ENCODE results near the gene GPR179. TPM values are rescaled to one million over a fixed set of nuclear protein-coding genes. Genes with fewer than 3 reads are reported as not detected.

Gene GPR179
- total RNA-seq, 4 donors from 2014 or later = 0.25 TPM; not detected in 3

GRCh38 chr17:38339891-38340290, 3.9 kb downstream of the GPR179 start:
- TF ChIP-seq CTCF (IDR thresholded peaks at IDR 0.05) = no peak
- TF ChIP-seq POLR2A (IDR thresholded peaks at IDR 0.05) = no peak
- intact Hi-C loops (cut with DNase I; ENCODE audit: low total_unique reads) = no loop called here
- DNase-seq (ENCODE audit: low spot score in 2 of 2) = no peak
- no peak overlapping the region for H3K4me3 ChIP-seq (ENCODE audit: low read depth, poor library complexity, severe bottlenecking)

GRCh38 chr17:38338535-38338934, 5.2 kb downstream of the GPR179 start:
- intact Hi-C loops (cut with DNase I; ENCODE audit: low total_unique reads) = no loop called here
- WGBS, 2 donors = 90 to 95% methylated on average over 3 to 4 of the region's 4 CpGs
- no peak for DNase-seq (ENCODE audit: low spot score in 2 of 2)
- TF ChIP-seq POLR2A (IDR thresholded peaks at IDR 0.05) = no peak
- TF ChIP-seq CTCF (IDR thresholded peaks at IDR 0.05) = no peak
- no peak overlapping the region for H3K4me3 ChIP-seq (ENCODE audit: low read depth, poor library complexity, severe bottlenecking)

- TF ChIP-seq POLR2A (IDR thresholded peaks at IDR 0.05) = no peak
- TF ChIP-seq CTCF (IDR thresholded peaks at IDR 0.05) = no peak
- DNase-seq (ENCODE audit: low spot score in 2 of 2) = no peak
- intact Hi-C loops (cut with DNase I; ENCODE audit: low total_unique reads) = no loop called here
- H3K4me3 ChIP-seq (ENCODE audit: low read depth, poor library complexity, severe bottlenecking) = no peak overlapping the region
- 75 to 83% methylated on average over 5 of the region's 5 CpGs for WGBS, 2 donors
These were observed 5.7 kb downstream of the GPR179 start for GRCh38 chr17:38338053-38338452.

- DNase-seq (ENCODE audit: low spot score in 2 of 2) = no peak
- TF ChIP-seq POLR2A (IDR thresholded peaks at IDR 0.05) (no peak), CTCF (IDR thresholded peaks at IDR 0.05) (no peak)
- no peak overlapping the region for H3K4me3 ChIP-seq (ENCODE audit: low read depth, poor library complexity, severe bottlenecking)
- WGBS, 2 donors = 90 to 92% methylated on average over 6 to 11 of the region's 11 CpGs
- intact Hi-C loops (cut with DNase I; ENCODE audit: low total_unique reads) = no loop called here
These were observed 6.9 kb downstream of the GPR179 start for GRCh38 chr17:38336838-38337237.

- WGBS, 2 donors = 82 to 85% methylated on average over 27 to 30 of the region's 30 CpGs
- TF ChIP-seq POLR2A (IDR thresholded peaks at IDR 0.05) (no peak), CTCF (IDR thresholded peaks at IDR 0.05) (no peak)
These were observed 9.0 kb downstream of the GPR179 start for GRCh38 chr17:38334480-38335364.

More at GRCh38 chr17:38334480-38335364, 9.0 kb downstream of the GPR179 start:
- intact Hi-C loops (cut with DNase I; ENCODE audit: low total_unique reads) = no loop called here
- no peak for DNase-seq (ENCODE audit: low spot score in 2 of 2)
- no peak overlapping the region for H3K4me3 ChIP-seq (ENCODE audit: low read depth, poor library complexity, severe bottlenecking)
